ENCODE results near the gene GOLGA8T.
"Not testable (repeated sequence)": the region's sequence is repeated elsewhere in the genome, so short reads cannot be mapped to it uniquely, and the experiment has no call there.

The GOLGA8T gene

GRCh38 chr15:30134751-30135150 lies at the start of gene GOLGA8T:
GOLGA8T (plus strand) TSS chr15:30135051; CDS start chr15:30135149, 98 bp downstream.
- DNase-seq: not testable (repeated sequence)

DNA sequence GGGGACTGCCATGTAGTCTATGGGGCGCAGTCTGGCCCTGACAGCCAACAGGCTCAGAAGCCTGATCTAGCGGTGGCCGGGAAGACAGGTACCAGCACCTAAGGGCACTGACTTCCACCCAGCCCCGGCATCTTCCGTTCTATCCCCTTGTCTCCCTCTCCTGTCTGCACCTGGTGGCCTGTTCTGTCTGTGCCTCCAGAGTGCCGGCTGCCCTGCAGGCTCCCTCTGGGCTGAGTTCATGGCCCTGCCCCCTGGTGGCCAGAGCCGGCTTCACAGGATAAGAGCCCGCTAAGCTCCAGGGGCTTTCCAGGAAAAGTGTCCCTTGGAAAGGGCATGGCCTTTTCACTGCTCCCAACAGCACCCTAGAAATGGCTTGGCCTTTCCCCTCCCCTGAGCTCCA lies 37.0 kb upstream of the GOLGA8T start:
- DNase-seq: not testable (repeated sequence)

DNA sequence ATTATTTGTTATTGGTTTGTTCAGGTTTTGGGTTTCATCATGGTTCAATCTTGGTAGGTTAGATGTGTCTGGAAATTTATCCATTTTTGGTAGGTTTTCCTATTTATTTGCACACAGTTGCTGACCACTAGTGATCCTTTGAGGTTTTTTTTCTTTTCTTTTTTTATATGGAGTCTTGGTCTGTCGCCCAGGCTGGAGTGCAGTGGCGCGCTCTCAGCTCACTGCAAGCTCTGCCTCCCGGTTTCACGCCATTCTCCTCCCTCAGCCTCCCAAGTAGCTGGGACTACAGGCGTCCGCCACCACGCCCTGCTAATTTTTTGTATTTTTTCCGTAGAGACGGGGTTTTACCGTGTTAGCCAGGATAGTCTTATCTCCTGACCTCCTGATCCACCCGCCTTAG lies 32.0 kb upstream of the GOLGA8T start:
- DNase-seq: not testable (repeated sequence)

- not testable (repeated sequence) for DNase-seq
These were observed 30.8 kb upstream of the GOLGA8T start for GRCh38 chr15:30103941-30104507.

DNA sequence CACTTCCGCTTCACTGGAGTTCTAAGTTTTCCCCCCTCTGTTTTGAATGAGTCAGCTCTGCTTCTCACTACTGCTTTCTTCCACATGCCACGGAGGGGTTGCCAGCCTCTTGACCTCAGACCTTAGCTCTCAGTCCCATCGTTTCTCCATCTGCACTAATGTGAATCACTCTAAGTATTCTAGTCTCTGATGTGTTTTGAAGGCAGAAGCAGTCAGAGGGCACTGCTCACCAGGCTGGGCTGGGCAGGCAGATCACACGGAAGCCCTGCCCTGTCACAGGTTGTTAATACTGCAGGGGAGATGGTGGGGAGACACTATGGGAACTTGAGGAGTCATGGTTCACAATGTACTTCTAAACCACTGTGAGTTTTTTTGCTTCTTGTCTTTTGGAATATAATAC lies 24.3 kb upstream of the GOLGA8T start:
- not testable (repeated sequence) for DNase-seq

DNA sequence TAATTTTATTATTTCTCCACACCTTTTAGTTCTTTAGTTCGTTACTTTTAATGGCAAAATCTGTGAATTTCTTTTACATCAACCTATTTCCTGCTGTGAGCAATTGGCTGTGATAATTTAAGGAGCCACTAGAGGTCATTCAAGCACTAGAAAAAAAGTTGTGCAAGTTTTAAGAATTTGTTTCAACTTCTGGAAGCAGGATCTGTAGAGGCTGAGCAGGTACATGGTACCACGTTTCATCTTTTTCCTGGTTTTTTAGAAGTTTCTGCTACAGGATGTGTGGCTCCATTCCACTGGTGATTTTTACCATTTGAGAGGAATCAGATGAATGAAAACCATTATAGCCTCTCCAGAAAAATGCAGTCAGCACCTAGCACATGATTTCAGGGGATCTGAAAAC lies 4.8 kb upstream of the GOLGA8T start:
- not testable (repeated sequence) for DNase-seq

GRCh38 chr15:30143246-30143645 lies 8.4 kb downstream of the GOLGA8T start:
- DNase-seq: not testable (repeated sequence)

DNA sequence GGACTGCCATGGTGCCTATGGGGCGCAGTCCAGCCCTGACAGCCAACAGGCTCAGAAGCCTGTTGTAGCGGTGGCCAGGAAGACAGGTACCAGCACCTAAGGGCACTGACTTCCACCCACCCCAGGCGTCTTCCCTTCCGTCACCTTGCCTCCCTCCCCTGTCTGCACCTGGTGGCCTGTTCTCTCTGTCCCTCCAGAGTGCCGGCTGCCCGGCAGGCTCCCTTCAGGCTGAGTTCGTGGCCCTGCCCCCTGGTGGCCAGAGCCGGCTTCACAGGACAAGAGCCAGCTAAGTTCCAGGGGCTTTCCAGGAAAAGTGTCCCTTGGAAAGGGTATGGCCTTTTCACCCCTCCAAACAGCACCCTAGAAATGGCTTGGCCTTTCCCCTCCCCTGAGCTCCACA lies 15.0 kb downstream of the GOLGA8T start:
- DNase-seq: not testable (repeated sequence)

- DNase-seq: not testable (repeated sequence)
These were observed 27.9 kb downstream of the GOLGA8T start for GRCh38 chr15:30162479-30163357.

DNA sequence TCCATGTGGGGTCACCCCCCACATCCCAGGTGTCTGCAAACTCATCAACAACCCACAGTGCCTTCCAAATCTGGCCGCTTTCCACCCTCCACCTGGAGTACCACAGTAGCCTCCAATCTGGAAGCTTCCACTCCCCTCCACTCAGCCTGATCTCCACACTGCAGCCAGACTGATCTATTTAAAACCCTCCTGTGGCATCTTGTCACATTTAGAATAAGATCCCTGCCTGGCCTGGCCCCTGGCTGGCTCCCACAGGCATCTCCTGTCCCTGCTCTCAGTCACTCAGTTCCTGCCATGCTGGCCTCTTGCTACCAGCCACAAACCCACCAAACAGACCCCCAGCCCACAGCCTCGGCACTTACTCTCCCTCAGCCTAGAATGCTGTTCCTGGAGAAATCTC lies 28.9 kb downstream of the GOLGA8T start:
- not testable (repeated sequence) for DNase-seq

- not testable (repeated sequence) for DNase-seq
These were observed 29.4 kb downstream of the GOLGA8T start for GRCh38 chr15:30164257-30164656.

- DNase-seq: not testable (repeated sequence)
These were observed 32.6 kb downstream of the GOLGA8T start for GRCh38 chr15:30167403-30167802.

GRCh38 chr15:30167886-30168285 lies 33.0 kb downstream of the GOLGA8T start:
- DNase-seq: not testable (repeated sequence)

GRCh38 chr15:30171452-30171851 lies 36.6 kb downstream of the GOLGA8T start:
- not testable (repeated sequence) for DNase-seq

GRCh38 chr15:30173041-30173608 lies 38.3 kb downstream of the GOLGA8T start:
- DNase-seq: not testable (repeated sequence)

- not testable (repeated sequence) for DNase-seq
These were observed 40.4 kb downstream of the GOLGA8T start for GRCh38 chr15:30175291-30175690.

GRCh38 chr15:30176613-30177012 lies 41.8 kb downstream of the GOLGA8T start:
- not testable (repeated sequence) for DNase-seq

DNA sequence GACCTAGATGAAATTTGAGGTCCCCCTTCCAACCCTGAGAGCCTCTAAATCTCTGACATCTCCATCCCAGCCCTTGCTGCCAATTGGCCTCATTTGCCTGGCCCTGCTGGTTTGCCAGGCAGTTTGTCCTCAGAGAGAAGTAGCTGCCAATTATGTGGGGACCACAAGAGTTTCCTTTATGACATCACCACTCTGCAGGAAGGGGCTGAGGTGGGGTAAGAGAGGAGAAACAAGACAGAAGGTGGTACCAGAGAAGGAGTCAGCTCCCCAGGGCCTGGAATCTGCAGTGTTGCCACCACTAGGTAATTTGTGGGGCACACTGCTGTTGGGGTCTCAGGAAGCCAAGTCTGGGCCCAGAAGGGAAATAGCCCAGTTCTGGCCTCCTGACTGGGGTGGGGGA lies 45.0 kb downstream of the GOLGA8T start:
- not testable (repeated sequence) for DNase-seq

DNA sequence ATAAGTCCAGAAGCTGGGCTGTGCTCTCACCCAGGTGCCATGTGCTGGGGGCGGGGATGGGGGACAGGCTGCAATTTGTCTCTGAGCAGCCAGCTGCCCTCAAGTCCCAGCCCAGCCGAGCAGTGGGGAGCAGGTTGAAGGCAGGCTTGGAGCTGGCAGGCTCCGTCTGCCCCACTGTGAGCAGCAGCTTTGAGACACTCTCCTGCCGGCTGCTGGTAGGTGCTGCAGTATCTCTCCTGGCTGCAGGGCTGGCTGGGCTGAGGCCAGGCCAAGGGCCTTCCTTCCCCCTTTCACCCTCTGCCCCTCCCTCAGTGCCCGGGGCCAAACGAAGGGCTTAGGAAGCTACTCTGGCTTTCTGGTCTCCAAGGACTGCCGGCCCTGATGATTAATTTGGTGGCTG lies 50.6 kb downstream of the GOLGA8T start:
- not testable (repeated sequence) for DNase-seq

DNA sequence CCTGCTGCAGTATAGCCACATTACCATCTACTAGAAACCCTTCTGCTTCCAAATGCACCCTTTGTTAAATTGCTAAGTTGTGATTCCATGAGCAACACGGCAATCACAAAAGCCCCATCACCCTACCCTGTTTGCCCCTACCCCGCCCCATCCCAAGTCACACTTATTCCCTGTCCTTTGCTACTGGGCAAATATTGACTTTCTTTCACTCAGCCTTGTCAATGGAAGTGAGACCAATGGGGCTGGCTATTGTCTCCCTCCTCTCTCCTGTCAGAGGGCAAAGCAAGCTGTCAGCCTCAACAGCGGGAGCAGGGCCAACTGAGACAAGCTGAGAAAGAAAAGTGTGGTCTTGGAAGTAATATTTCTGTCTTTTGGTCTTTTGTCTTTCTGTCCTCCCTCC lies 52.6 kb downstream of the GOLGA8T start:
- not testable (repeated sequence) for DNase-seq

DNA sequence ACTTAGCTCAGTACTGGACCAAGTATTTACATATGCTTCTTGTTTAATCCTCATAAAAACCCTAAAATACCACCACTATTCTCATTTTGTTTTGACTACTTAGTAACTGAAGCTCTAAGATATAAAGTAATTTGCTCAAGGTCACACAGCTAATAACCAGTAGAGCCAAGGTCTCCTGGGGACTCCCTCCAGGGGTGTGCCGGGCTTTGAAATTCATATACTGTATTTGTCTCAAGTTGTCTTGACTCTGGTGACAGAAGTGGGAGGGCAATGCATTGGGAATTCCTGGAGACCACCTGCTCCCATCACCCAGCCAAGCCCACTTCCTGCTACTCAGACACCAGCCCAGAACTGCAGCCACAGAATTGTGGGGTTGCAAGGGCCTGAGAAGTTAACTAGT lies 54.9 kb downstream of the GOLGA8T start:
- not testable (repeated sequence) for DNase-seq

- not testable (repeated sequence) for DNase-seq
These were observed 56.3 kb downstream of the GOLGA8T start for GRCh38 chr15:30191143-30191542.

DNA sequence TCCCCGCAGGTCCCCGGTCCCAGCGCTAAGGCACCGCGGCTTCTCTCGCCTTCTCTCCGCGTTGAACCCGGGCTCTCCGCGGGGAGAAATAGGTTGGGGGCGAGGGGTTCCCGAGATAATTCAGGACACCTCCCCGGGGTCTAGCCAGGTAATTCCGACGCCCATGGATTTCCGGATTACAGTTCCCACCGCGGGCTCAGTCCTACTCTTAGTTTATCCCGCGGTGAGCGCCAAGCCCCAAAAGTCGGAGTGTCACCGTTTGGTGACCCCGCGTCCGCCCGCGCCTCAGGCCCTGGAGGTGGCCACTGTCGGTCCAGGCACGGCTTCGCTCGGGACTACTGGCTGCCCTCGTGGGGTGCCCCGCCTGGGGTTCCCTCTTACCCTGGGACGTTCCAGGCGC lies 56.8 kb downstream of the GOLGA8T start:
- DNase-seq: not testable (repeated sequence)

Measured in NCI-H226 (cell line).